Uterus (tissue), 2 donors: ENCODE results near the gene ARFGEF3.

Source experiments
- POLR2A ChIP-seq, 2 donors: fragments of 450-650 bp; IDR thresholded peaks; one replicate each; pipeline ENCODE4 v1.6.1; 2016; ENCODE audit warnings: antibody characterized with exemption in 2 of 2, mild to moderate bottlenecking in 1 of 2, moderate library complexity in 1 of 2
- TF ChIP-seq, protein P1 (sequence below), 4 experiments: fragments of 200-600 bp in 2 of 4; fragments of 450-650 bp in 2 of 4; sonication (generic) in 2 of 4; IDR thresholded peaks; one replicate each; pipeline ENCODE4 v1.5.1; 2016 to 2019; ENCODE audit warnings: antibody characterized with exemption in 4 of 4, mild to moderate bottlenecking in 2 of 4, moderate library complexity in 1 of 4

DNA sequence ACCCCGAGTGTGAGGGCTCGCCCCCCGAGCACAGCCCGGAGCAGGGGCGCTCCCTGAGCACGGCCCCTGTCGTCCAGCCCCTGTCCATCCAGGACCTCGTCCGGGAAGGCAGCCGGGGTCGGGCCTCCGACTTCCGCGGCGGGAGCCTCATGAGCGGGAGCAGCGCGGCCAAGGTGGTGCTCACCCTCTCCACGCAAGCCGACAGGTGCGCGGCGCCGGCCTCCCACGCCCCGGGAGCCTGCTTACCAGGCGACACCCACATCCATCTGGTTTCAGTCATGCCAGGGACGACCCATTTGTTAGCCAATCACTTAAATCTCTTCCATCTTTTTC lies 130.1 kb downstream of the ARFGEF3 start:
- TF ChIP-seq, protein P1, sequence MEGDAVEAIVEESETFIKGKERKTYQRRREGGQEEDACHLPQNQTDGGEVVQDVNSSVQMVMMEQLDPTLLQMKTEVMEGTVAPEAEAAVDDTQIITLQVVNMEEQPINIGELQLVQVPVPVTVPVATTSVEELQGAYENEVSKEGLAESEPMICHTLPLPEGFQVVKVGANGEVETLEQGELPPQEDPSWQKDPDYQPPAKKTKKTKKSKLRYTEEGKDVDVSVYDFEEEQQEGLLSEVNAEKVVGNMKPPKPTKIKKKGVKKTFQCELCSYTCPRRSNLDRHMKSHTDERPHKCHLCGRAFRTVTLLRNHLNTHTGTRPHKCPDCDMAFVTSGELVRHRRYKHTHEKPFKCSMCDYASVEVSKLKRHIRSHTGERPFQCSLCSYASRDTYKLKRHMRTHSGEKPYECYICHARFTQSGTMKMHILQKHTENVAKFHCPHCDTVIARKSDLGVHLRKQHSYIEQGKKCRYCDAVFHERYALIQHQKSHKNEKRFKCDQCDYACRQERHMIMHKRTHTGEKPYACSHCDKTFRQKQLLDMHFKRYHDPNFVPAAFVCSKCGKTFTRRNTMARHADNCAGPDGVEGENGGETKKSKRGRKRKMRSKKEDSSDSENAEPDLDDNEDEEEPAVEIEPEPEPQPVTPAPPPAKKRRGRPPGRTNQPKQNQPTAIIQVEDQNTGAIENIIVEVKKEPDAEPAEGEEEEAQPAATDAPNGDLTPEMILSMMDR (IDR thresholded peaks at IDR 0.05) = no peak
- no peak for TF ChIP-seq POLR2A (IDR thresholded peaks at IDR 0.05)
